H9 (cell line): Measurements from ENCODE around the gene TMEM120B. TPM values are rescaled to one million over a fixed set of nuclear protein-coding genes. Genes with fewer than 3 reads are reported as not detected.
A peak's percentile ranks its signal among the peaks of the same experiment; 100 is the strongest.

Experiments
- DNase-seq: peaks from one replicate; pipeline ENCODE4 v3.0.0-alpha.2; 2017
- H2AFZ ChIP-seq: one replicate; pipeline ENCODE4 v1.6.1; 2013; ENCODE audit warnings: mild to moderate bottlenecking, low read length, control low read depth, moderate library complexity
- H2AK5ac ChIP-seq: 2 replicates; pipeline ENCODE4 v1.6.1; 2013; ENCODE audit warnings: low read length, control low read depth, mixed read lengths; ENCODE audit not compliant: insufficient read length
- H2BK120ac ChIP-seq: one replicate; pipeline ENCODE4 v1.6.1; 2013; ENCODE audit warnings: low read depth, mild to moderate bottlenecking, low read length, control low read depth, inconsistent platforms; ENCODE audit not compliant: poor library complexity, severe bottlenecking
- H2BK12ac ChIP-seq: 2 replicates; pipeline ENCODE4 v1.6.1; 2013; ENCODE audit warnings: low read length, control low read depth, mixed read lengths, low read depth; ENCODE audit not compliant: insufficient read length
- H2BK15ac ChIP-seq: 2 replicates; pipeline ENCODE4 v1.6.1; 2013; ENCODE audit warnings: low read depth, low read length, control low read depth
- H2BK20ac ChIP-seq: one replicate; pipeline ENCODE4 v1.6.1; 2013; ENCODE audit warnings: low read depth, mild to moderate bottlenecking, low read length, control low read depth, inconsistent platforms; ENCODE audit not compliant: poor library complexity, severe bottlenecking
- H2BK5ac ChIP-seq: 2 replicates; pipeline ENCODE4 v1.6.1; 2013; ENCODE audit warnings: low read length, control low read depth, mixed read lengths; ENCODE audit not compliant: insufficient read length
- H3K14ac ChIP-seq: 2 replicates; pipeline ENCODE4 v1.6.1; 2013; ENCODE audit warnings: low read length, control low read depth; ENCODE audit not compliant: insufficient read depth
- H3K18ac ChIP-seq: 2 replicates; pipeline ENCODE4 v1.6.1; 2013; ENCODE audit warnings: low read depth, mild to moderate bottlenecking, mixed read lengths, low read length, control low read depth; ENCODE audit not compliant: insufficient read length
- H3K23ac ChIP-seq: 2 replicates; pipeline ENCODE4 v1.6.1; 2013; ENCODE audit warnings: low read length, control low read depth, mixed read lengths, low read depth; ENCODE audit not compliant: insufficient read length
- H3K23me2 ChIP-seq: 2 replicates; pipeline ENCODE4 v1.6.1; 2013; ENCODE audit warnings: low read depth, mild to moderate bottlenecking, mixed read lengths, low read length, control low read depth; ENCODE audit not compliant: insufficient read length, poor library complexity, severe bottlenecking
- H3K27ac ChIP-seq: 2 replicates; pipeline ENCODE4 v1.5.1; 2013; ENCODE audit warnings: low read length, control low read depth, mixed read lengths, low read depth; ENCODE audit not compliant: insufficient read length
- H3K27me3 ChIP-seq: 2 replicates; pipeline ENCODE4 v1.6.1; 2013; ENCODE audit warnings: low read length, control low read depth, inconsistent platforms; ENCODE audit not compliant: insufficient read depth
- H3K4ac ChIP-seq: 2 replicates; pipeline ENCODE4 v1.6.1; 2013; ENCODE audit warnings: low read depth, mild to moderate bottlenecking, control low read depth, inconsistent platforms, low read length, moderate library complexity
- H3K4me1 ChIP-seq: 2 replicates; pipeline ENCODE4 v1.6.1; 2013; ENCODE audit warnings: low read length, control low read depth, inconsistent platforms; ENCODE audit not compliant: insufficient read depth
- H3K4me2 ChIP-seq: 2 replicates; pipeline ENCODE4 v1.6.1; 2013; ENCODE audit warnings: low read length, control low read depth, mixed read lengths; ENCODE audit not compliant: insufficient read length, insufficient read depth
- H3K56ac ChIP-seq: 2 replicates; pipeline ENCODE4 v1.6.1; 2013; ENCODE audit warnings: low read depth, mild to moderate bottlenecking, mixed read lengths, low read length, control low read depth; ENCODE audit not compliant: insufficient read length
- H3K79me1 ChIP-seq: 2 replicates; pipeline ENCODE4 v1.6.1; 2013; ENCODE audit warnings: low read depth, mild to moderate bottlenecking, moderate library complexity, low read length, control low read depth, inconsistent platforms; ENCODE audit not compliant: insufficient read depth, poor library complexity, severe bottlenecking
- H3K79me2 ChIP-seq: 2 replicates; pipeline ENCODE4 v1.6.1; 2013; ENCODE audit warnings: low read length, control low read depth, inconsistent platforms; ENCODE audit not compliant: insufficient read depth
- H3K9ac ChIP-seq: 2 replicates; pipeline ENCODE4 v1.6.1; 2013; ENCODE audit warnings: low read length, control low read depth, mixed read lengths; ENCODE audit not compliant: insufficient read length; ENCODE audit errors: extremely low read depth
- H3K9me3 ChIP-seq: one replicate; pipeline ENCODE4 v1.6.1; 2013; ENCODE audit warnings: low read depth, low read length, inconsistent platforms; ENCODE audit not compliant: control insufficient read depth
- H3T11ph ChIP-seq: one replicate; pipeline ENCODE4 v1.6.1; 2013; ENCODE audit warnings: mild to moderate bottlenecking, low read length, control low read depth, inconsistent platforms
- H4K20me1 ChIP-seq: one replicate; pipeline ENCODE4 v1.6.1; 2013; ENCODE audit not compliant: control insufficient read depth, insufficient read length, insufficient read depth
- H4K5ac ChIP-seq: 2 replicates; pipeline ENCODE4 v1.6.1; 2013; ENCODE audit warnings: low read depth, mild to moderate bottlenecking, mixed read lengths, low read length, control low read depth; ENCODE audit not compliant: insufficient read length
- H4K8ac ChIP-seq: replicated peaks from 2 replicates; pipeline ENCODE4 v1.6.1; 2013; ENCODE audit warnings: low read length, control low read depth, mixed read lengths, low read depth; ENCODE audit not compliant: insufficient read length
- H4K91ac ChIP-seq: 2 replicates; pipeline ENCODE4 v1.6.1; 2013; ENCODE audit warnings: low read depth, mild to moderate bottlenecking, moderate library complexity, mixed read lengths, low read length, control low read depth; ENCODE audit not compliant: insufficient read length
- H3K27ac Mint-ChIP-seq, 3 experiments: 2 replicates in 2 of 3; 3 replicates in 1 of 3; pipeline ENCODE4 v1.8.0; 2020 to 2021; ENCODE audit warnings: mixed read lengths in 3 of 3, mild to moderate bottlenecking in 1 of 3, moderate library complexity in 1 of 3
- H3K27me3 Mint-ChIP-seq: 2 replicates; pipeline ENCODE4 v1.8.0; 2021; ENCODE audit warnings: low read depth, mild to moderate bottlenecking, moderate library complexity, mixed read lengths
- H3K36me3 Mint-ChIP-seq, 3 experiments: 2 replicates in 2 of 3; 3 replicates in 1 of 3; pipeline ENCODE4 v1.8.0; 2020 to 2021; ENCODE audit warnings: low read depth in 3 of 3, mixed read lengths in 3 of 3; ENCODE audit not compliant: insufficient read depth in 1 of 3
- H3K4me1 Mint-ChIP-seq, 2 experiments: 2 replicates each; pipeline ENCODE4 v1.8.0; 2020; ENCODE audit warnings: mixed read lengths in 2 of 2
- H3K4me3 Mint-ChIP-seq, 2 experiments: 2 replicates in 1 of 2; 3 replicates in 1 of 2; pipeline ENCODE4 v1.8.0; 2020 to 2021; ENCODE audit warnings: mild to moderate bottlenecking in 2 of 2, mixed read lengths in 2 of 2, moderate library complexity in 1 of 2
- H3K9me3 Mint-ChIP-seq, 2 experiments: 2 replicates in 1 of 2; 3 replicates in 1 of 2; pipeline ENCODE4 v1.8.0; 2020; ENCODE audit warnings: mild to moderate bottlenecking in 2 of 2, mixed read lengths in 2 of 2, moderate library complexity in 1 of 2
- WGBS: extraction: QIAGEN DNeasy Blood & Tissue Kit; methylation state at CpG from one replicate; pipeline ENCODE4 v1.1.7; 2013; ENCODE audit warnings: missing lambda C conversion rate, low lambda C conversion rate, mixed read lengths; ENCODE audit not compliant: insufficient read length; ENCODE audit errors: extremely low coverage; 5-methylcytosine and 5-hydroxymethylcytosine counted together
- total RNA-seq: library from RNA; stranded (reverse); gene quantifications from 2 replicates; pipeline ENCODE4 v1.2.1, GENCODE V29; 2021
- TF ChIP-seq, protein P1 (sequence below): fragments of 200-600 bp; sonication (generic); conservative IDR thresholded peaks from 3 replicates; pipeline ENCODE4 v1.8.0; 2021; ENCODE audit warnings: antibody characterized with exemption, mild to moderate bottlenecking

The TMEM120B gene
- total RNA-seq, 1 experiment from 2014 or later, result 25.8 TPM

GRCh38 chr12:121819212-121819949 lies 106.8 kb downstream of the TMEM120B start:
- Histone ChIP-seq H3K4ac (no peak overlapping the region), H4K5ac (no peak overlapping the region), H3K4me1 (no peaks in the 10 kb centered on the region), H3K27me3 (no peaks in the 10 kb centered on the region), H4K8ac (no peak overlapping the region), H2BK12ac (no peak overlapping the region), H3K9ac (no peak overlapping the region), H3K79me2 (no peaks in the 10 kb centered on the region), H2BK120ac (no peak overlapping the region), H2BK5ac (no peak overlapping the region), H3T11ph (no peak overlapping the region), H2AK5ac (no peak overlapping the region), H3K4me2 (no peak overlapping the region), H3K23ac (no peak overlapping the region), H3K56ac (no peak overlapping the region), H4K20me1 (no peaks in the 10 kb centered on the region), H2AFZ (no peak overlapping the region), H3K23me2 (no peaks in the 10 kb centered on the region), H3K14ac (no peak overlapping the region), H2BK15ac (no peak overlapping the region), H4K91ac (no peak overlapping the region), H3K9me3 (no peaks in the 10 kb centered on the region), H3K79me1 (no peaks in the 10 kb centered on the region), H2BK20ac (no peak overlapping the region), H3K18ac (no peak overlapping the region), H3K27ac (no peak overlapping the region)
- Mint-ChIP-seq H3K36me3 (peaks cover 20 to 73% (median 55%) of the 10 kb centered on the region in 3 experiments), H3K9me3 (no peaks in the 10 kb centered on the region), H3K27ac (peak overlapping the region in 1 of 3 experiments; percentile 85; a peak in 5 of 7 replicates), H3K27me3 (no peaks in the 10 kb centered on the region), H3K4me3 (no peak overlapping the region), H3K4me1 (no peaks in the 10 kb centered on the region)
- TF ChIP-seq, protein P1, sequence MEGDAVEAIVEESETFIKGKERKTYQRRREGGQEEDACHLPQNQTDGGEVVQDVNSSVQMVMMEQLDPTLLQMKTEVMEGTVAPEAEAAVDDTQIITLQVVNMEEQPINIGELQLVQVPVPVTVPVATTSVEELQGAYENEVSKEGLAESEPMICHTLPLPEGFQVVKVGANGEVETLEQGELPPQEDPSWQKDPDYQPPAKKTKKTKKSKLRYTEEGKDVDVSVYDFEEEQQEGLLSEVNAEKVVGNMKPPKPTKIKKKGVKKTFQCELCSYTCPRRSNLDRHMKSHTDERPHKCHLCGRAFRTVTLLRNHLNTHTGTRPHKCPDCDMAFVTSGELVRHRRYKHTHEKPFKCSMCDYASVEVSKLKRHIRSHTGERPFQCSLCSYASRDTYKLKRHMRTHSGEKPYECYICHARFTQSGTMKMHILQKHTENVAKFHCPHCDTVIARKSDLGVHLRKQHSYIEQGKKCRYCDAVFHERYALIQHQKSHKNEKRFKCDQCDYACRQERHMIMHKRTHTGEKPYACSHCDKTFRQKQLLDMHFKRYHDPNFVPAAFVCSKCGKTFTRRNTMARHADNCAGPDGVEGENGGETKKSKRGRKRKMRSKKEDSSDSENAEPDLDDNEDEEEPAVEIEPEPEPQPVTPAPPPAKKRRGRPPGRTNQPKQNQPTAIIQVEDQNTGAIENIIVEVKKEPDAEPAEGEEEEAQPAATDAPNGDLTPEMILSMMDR, result no peak
- DNase-seq, result no peak
- WGBS, result no CpG with 5 or more reads among the region's 22 CpGs
